Esophagus squamous epithelium (tissue), 4 donors: ENCODE results near the gene PIAS3.

Experiments used
- POLR2A ChIP-seq, 4 donors: fragments of 450-650 bp; IDR thresholded peaks; one replicate each; pipeline ENCODE4 v1.6.1; 2017; ENCODE audit warnings: antibody characterized with exemption in 4 of 4, mild to moderate bottlenecking in 4 of 4, moderate library complexity in 3 of 4
- TF ChIP-seq, protein P1 (sequence below), 6 experiments: fragments of 450-650 bp in 4 of 6; fragments of 200-600 bp in 2 of 6; sonication (generic) in 2 of 6; IDR thresholded peaks; one replicate each; pipeline ENCODE4 v1.5.1; 2016 to 2019; ENCODE audit warnings: antibody characterized with exemption in 6 of 6, mild to moderate bottlenecking in 4 of 6, moderate library complexity in 4 of 6

DNA sequence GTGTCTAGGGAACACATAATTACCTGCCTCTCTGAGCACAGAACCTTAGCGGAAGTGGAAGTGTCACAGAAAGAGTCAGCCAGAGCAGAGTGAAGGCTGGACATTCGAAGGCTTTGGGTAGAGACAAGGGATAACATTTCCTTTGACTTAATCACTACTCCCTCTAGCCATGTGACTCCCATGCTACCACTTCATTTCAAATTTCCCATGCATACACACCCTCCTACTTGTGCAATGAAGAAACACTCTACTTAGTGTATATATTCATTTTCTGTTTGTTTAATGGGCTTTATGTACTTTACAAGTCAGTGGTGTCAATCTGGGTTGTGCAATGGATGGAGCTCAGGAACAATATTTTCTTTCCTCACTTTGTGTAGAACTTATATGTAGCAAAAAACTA is 19.8 kb upstream of the PIAS3 start:
- TF ChIP-seq, protein P1, sequence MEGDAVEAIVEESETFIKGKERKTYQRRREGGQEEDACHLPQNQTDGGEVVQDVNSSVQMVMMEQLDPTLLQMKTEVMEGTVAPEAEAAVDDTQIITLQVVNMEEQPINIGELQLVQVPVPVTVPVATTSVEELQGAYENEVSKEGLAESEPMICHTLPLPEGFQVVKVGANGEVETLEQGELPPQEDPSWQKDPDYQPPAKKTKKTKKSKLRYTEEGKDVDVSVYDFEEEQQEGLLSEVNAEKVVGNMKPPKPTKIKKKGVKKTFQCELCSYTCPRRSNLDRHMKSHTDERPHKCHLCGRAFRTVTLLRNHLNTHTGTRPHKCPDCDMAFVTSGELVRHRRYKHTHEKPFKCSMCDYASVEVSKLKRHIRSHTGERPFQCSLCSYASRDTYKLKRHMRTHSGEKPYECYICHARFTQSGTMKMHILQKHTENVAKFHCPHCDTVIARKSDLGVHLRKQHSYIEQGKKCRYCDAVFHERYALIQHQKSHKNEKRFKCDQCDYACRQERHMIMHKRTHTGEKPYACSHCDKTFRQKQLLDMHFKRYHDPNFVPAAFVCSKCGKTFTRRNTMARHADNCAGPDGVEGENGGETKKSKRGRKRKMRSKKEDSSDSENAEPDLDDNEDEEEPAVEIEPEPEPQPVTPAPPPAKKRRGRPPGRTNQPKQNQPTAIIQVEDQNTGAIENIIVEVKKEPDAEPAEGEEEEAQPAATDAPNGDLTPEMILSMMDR (IDR thresholded peaks at IDR 0.05) = no peak
- no peak for TF ChIP-seq POLR2A (IDR thresholded peaks at IDR 0.05)
